H1 (cell line): Measurements from ENCODE around the gene PAK5. TPM values are rescaled to one million over a fixed set of nuclear protein-coding genes. Genes with fewer than 3 reads are reported as not detected.

Experiments used
- CTCF ChIA-PET: fragments of 300-600 bp; sonication (Branson Sonifier 250); formaldehyde crosslinking; loops from one replicate; lab custom pipeline; 2021; ENCODE audit not compliant: partially characterized antibody; lab: Charles Lee
- POLR2A ChIA-PET: fragments of 300-600 bp; sonication (Branson Sonifier 250); formaldehyde crosslinking; loops from one replicate; lab custom pipeline; 2021; ENCODE audit warnings: inconsistent platforms; ENCODE audit not compliant: partially characterized antibody; lab: Charles Lee
- DNase-seq, 2 experiments: peaks; one replicate each; pipeline versions ENCODE4 v3.0.0 to v3.0.0-alpha.2; 2010 to 2022; ENCODE audit warnings: low spot score in 2 of 2, low read depth in 1 of 2, mixed read lengths in 1 of 2
- FAIRE-seq: peaks from 2 replicates; lab custom pipeline; 2011; peaks lifted over from hg19 to GRCh38; lab: Jason Lieb, UNC
- H2AFZ ChIP-seq: 2 replicates; pipeline ENCODE4 v1.8.1; 2012; ENCODE audit warnings: low read length, inconsistent platforms
- H2AK5ac ChIP-seq: 2 replicates; pipeline ENCODE4 v1.6.1; 2013; ENCODE audit warnings: low read depth, low read length
- H2BK120ac ChIP-seq: replicated peaks from 2 replicates; pipeline ENCODE3; 2013; ENCODE audit warnings: low read depth, low read length, inconsistent platforms
- H2BK12ac ChIP-seq: 2 replicates; pipeline ENCODE4 v1.6.1; 2013; ENCODE audit warnings: low read depth, low read length
- H2BK15ac ChIP-seq: 2 replicates; pipeline ENCODE4 v1.6.1; 2013; ENCODE audit warnings: low read length
- H2BK20ac ChIP-seq: 2 replicates; pipeline ENCODE4 v1.6.1; 2013; ENCODE audit warnings: low read length
- H2BK5ac ChIP-seq: 2 replicates; pipeline ENCODE4 v1.6.1; 2013; ENCODE audit warnings: low read depth, low read length
- H3K14ac ChIP-seq: 2 replicates; pipeline ENCODE4 v1.6.1; 2013; ENCODE audit warnings: inconsistent platforms; ENCODE audit not compliant: insufficient read length
- H3K18ac ChIP-seq: 2 replicates; pipeline ENCODE4 v1.6.1; 2013; ENCODE audit warnings: low read length; ENCODE audit errors: extremely low read depth
- H3K23ac ChIP-seq: 2 replicates; pipeline ENCODE4 v1.6.1; 2013; ENCODE audit warnings: inconsistent platforms; ENCODE audit not compliant: insufficient read length
- H3K23me2 ChIP-seq: 2 replicates; pipeline ENCODE4 v1.6.1; 2013; ENCODE audit warnings: low read depth, low read length
- H3K27ac ChIP-seq: 2 replicates; pipeline ENCODE4 v1.6.1; 2011; ENCODE audit warnings: low read depth, low read length, inconsistent platforms
- H3K27me3 ChIP-seq, 4 experiments: replicated peaks in 1 of 4; 1 replicate in 1 of 4; 2 replicates in 3 of 4; pipeline versions ENCODE4 v1.6.1 to v1.8.1; 2011 to 2013; ENCODE audit warnings: low read length in 3 of 4, mild to moderate bottlenecking in 3 of 4, inconsistent platforms in 2 of 4, mixed read lengths in 2 of 4, moderate library complexity in 1 of 4; ENCODE audit not compliant: control insufficient read depth in 3 of 4, insufficient read depth in 3 of 4; ENCODE audit errors: extremely low read depth in 1 of 4
- H3K36me3 ChIP-seq, 4 experiments: 2 replicates each; pipeline versions ENCODE4 v1.6.1 to v1.8.1; 2011 to 2013; ENCODE audit warnings: mild to moderate bottlenecking in 4 of 4, low read length in 3 of 4, moderate library complexity in 2 of 4, control low read depth in 1 of 4, inconsistent platforms in 1 of 4; ENCODE audit not compliant: insufficient read depth in 4 of 4, control insufficient read depth in 2 of 4
- H3K4ac ChIP-seq: replicated peaks from 2 replicates; pipeline ENCODE3; 2013; ENCODE audit warnings: low read length, low read depth, mixed read lengths, inconsistent platforms; ENCODE audit not compliant: insufficient read length
- H3K4me1 ChIP-seq, 4 experiments: replicated peaks in 1 of 4; 1 replicate in 1 of 4; 2 replicates in 3 of 4; pipeline versions ENCODE4 v1.6.1 to v1.8.1; 2011 to 2013; ENCODE audit warnings: low read length in 3 of 4, inconsistent platforms in 2 of 4, mixed read lengths in 1 of 4; ENCODE audit not compliant: insufficient read depth in 4 of 4, control insufficient read depth in 3 of 4
- H3K4me2 ChIP-seq, 2 experiments: 2 replicates each; pipeline versions ENCODE4 v1.6.1 to v1.8.1; 2011 to 2013; ENCODE audit warnings: low read depth in 2 of 2, low read length in 2 of 2, control low read depth in 1 of 2, inconsistent platforms in 1 of 2, mild to moderate bottlenecking in 1 of 2; ENCODE audit not compliant: insufficient read depth in 1 of 2
- H3K4me3 ChIP-seq, 4 experiments: fragments of 200-600, 300-600 bp in 1 of 4; sonication (generic), shearing (Covaris generic), sonication (Bioruptor Twin) in 1 of 4; 2 replicates each; pipeline versions ENCODE4 v1.5.1 to v1.8.1; 2011 to 2016; ENCODE audit warnings: low read length in 4 of 4, low read depth in 3 of 4, control low read depth in 2 of 4, inconsistent platforms in 2 of 4, mild to moderate bottlenecking in 2 of 4, mixed read lengths in 1 of 4, moderate library complexity in 1 of 4; ENCODE audit not compliant: insufficient read depth in 2 of 4; ENCODE audit errors: extremely low read depth in 1 of 4
- H3K56ac ChIP-seq: replicated peaks from 2 replicates; pipeline ENCODE3; 2013; ENCODE audit warnings: low read depth, mild to moderate bottlenecking, mixed read lengths, low read length, inconsistent platforms; ENCODE audit not compliant: insufficient read length
- H3K79me1 ChIP-seq: 2 replicates; pipeline ENCODE4 v1.6.1; 2013; ENCODE audit warnings: low read depth, low read length, control low read depth
- H3K79me2 ChIP-seq, 2 experiments: 2 replicates each; pipeline versions ENCODE4 v1.6.1 to v1.8.1; 2012 to 2013; ENCODE audit warnings: low read length in 2 of 2, mild to moderate bottlenecking in 2 of 2, inconsistent platforms in 1 of 2; ENCODE audit not compliant: insufficient read depth in 2 of 2, control insufficient read depth in 1 of 2
- H3K9ac ChIP-seq, 4 experiments: replicated peaks in 1 of 4; 1 replicate in 1 of 4; 2 replicates in 3 of 4; pipeline versions ENCODE4 v1.6.1 to v1.8.1; 2011 to 2013; ENCODE audit warnings: low read depth in 3 of 4, low read length in 3 of 4, control low read depth in 2 of 4, mild to moderate bottlenecking in 2 of 4, moderate library complexity in 2 of 4, inconsistent platforms in 1 of 4; ENCODE audit errors: extremely low read depth in 1 of 4
- H3K9me3 ChIP-seq, 2 experiments: 2 replicates each; pipeline versions ENCODE4 v1.6.1 to v1.8.1; 2012 to 2013; ENCODE audit warnings: mild to moderate bottlenecking in 2 of 2, moderate library complexity in 2 of 2, control low read depth in 1 of 2, inconsistent platforms in 1 of 2, low read depth in 1 of 2, low read length in 1 of 2, mixed read lengths in 1 of 2; ENCODE audit not compliant: insufficient read depth in 2 of 2
- H4K20me1 ChIP-seq, 2 experiments: replicated peaks in 1 of 2; 2 replicates each; pipeline versions ENCODE3 to v1.8.1; 2011 to 2013; ENCODE audit warnings: inconsistent platforms in 2 of 2, low read length in 2 of 2, mild to moderate bottlenecking in 1 of 2; ENCODE audit not compliant: insufficient read depth in 2 of 2, control insufficient read depth in 1 of 2
- H4K5ac ChIP-seq: 2 replicates; pipeline ENCODE4 v1.6.1; 2013; ENCODE audit warnings: low read length, low read depth, mixed read lengths, inconsistent platforms; ENCODE audit not compliant: insufficient read length
- H4K8ac ChIP-seq: 2 replicates; pipeline ENCODE4 v1.8.0; 2013; ENCODE audit warnings: mild to moderate bottlenecking, moderate library complexity, low read length, inconsistent platforms; ENCODE audit not compliant: insufficient read depth; ENCODE audit errors: extremely low read depth
- H4K91ac ChIP-seq: replicated peaks from 2 replicates; pipeline ENCODE3; 2013; ENCODE audit warnings: low read length, mixed read lengths, inconsistent platforms; ENCODE audit not compliant: insufficient read length
- EZH2 ChIP-seq: fragments of 200-600 bp; sonication (generic); IDR thresholded peaks from 2 replicates; pipeline ENCODE4 v1.7.1; 2012; ENCODE audit warnings: low read depth, mild to moderate bottlenecking, moderate library complexity, low read length, inconsistent platforms; ENCODE audit not compliant: severe bottlenecking
- JUN ChIP-seq: IDR thresholded peaks from 2 replicates; pipeline ENCODE4 v1.6.1; 2011; ENCODE audit warnings: low read depth, mild to moderate bottlenecking, improper control_type of control experiment, low read length
- SP1 ChIP-seq: IDR thresholded peaks from 2 replicates; pipeline ENCODE4 v1.6.1; 2011; ENCODE audit warnings: low read depth, low read length
- polyA plus RNA-seq, 7 experiments: library from polyadenylated mRNA; depleted of rRNA in 3 of 7; stranded (reverse) in 5 of 7; unstranded in 2 of 7; fragments of >200 nt in 5 of 7; fragments of 200-250 nt in 2 of 7; gene quantifications; 1 replicate in 5 of 7; 2 replicates in 1 of 7; 4 replicates in 1 of 7; pipeline versions ENCODE4 v1.2.1 to v1.2.3, GENCODE V29; 2011 to 2013; ENCODE audit warnings: missing spikeins in 2 of 7, mixed read lengths in 2 of 7
- total RNA-seq: library from RNA; stranded (reverse); fragmentation: NEBNext Ultra II Directional; extraction: Animal tissue kit (Norgen Biotek cat#: 25700); gene quantifications from 2 replicates; pipeline ENCODE4 v1.2.1, GENCODE V29; 2021

The PAK5 gene
- total and polyA plus RNA-seq, 2 of the 8 experiments (the other 6 are each of a cell fraction or from before 2014, with no cell fraction given), result 0.54 to 0.80 TPM

DNA sequence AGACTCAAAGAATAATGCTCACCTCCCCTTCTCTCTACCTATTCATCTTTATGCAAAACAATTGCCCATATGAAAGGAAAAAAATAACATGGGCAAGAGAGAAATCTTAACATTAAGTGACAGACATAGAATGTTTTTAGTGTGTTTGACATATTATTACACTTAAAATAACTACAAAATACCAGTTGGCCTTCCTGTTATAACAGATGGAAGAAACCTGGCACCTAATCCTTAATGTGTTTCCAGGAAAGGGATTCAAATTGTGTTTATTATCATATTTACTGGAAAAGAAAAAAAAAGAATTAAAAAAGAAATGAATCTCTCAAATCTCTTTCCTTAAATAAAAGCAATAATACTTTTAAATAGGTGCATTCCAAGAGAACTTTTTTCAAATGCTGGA is 165.9 kb downstream of the PAK5 start:
- Histone ChIP-seq H3K9ac (no peak overlapping the region), H3K56ac (no peak overlapping the region), H3K4me2 (no peak overlapping the region), H3K79me2 (no peaks in the 10 kb centered on the region), H3K4me3 (no peak overlapping the region), H3K27me3 (no peaks in the 10 kb centered on the region), H4K5ac (no peak overlapping the region), H3K9me3 (0 out of 4 replicates have a peak, but pooled peaks cover 0 to 5% of the 10 kb centered on the region in 2 experiments), H3K4me1 (no peaks in the 10 kb centered on the region), H3K27ac (no peak overlapping the region), H4K8ac (no peak overlapping the region), H3K23ac (no peak overlapping the region), H3K14ac (no peak overlapping the region), H2BK20ac (no peak overlapping the region), H4K91ac (no peak overlapping the region), H3K23me2 (no peaks in the 10 kb centered on the region), H2AK5ac (no peak overlapping the region), H2BK12ac (no peak overlapping the region), H2BK15ac (no peak overlapping the region), H3K18ac (no peak overlapping the region), H2BK5ac (no peak overlapping the region), H2BK120ac (no peak overlapping the region), H2AFZ (no peak overlapping the region), H4K20me1 (no peaks in the 10 kb centered on the region), H3K79me1 (no peaks in the 10 kb centered on the region), H3K36me3 (no peaks in the 10 kb centered on the region), H3K4ac (no peak overlapping the region)
- POLR2A ChIA-PET, result no interaction called here
- DNase-seq (no peak), FAIRE-seq (no peak)
- CTCF ChIA-PET, result interaction anchor here (2.9 kb wide), 1 partner anchor 230 kb away, joined by 10 read pairs; no protein-coding TSS in a partner anchor
- TF ChIP-seq EZH2, result no peak
- TF ChIP-seq JUN, result no peak
- no peak for TF ChIP-seq SP1
